ENCODE results near the gene SEPTIN5.

SEPTIN5 gene

DNA sequence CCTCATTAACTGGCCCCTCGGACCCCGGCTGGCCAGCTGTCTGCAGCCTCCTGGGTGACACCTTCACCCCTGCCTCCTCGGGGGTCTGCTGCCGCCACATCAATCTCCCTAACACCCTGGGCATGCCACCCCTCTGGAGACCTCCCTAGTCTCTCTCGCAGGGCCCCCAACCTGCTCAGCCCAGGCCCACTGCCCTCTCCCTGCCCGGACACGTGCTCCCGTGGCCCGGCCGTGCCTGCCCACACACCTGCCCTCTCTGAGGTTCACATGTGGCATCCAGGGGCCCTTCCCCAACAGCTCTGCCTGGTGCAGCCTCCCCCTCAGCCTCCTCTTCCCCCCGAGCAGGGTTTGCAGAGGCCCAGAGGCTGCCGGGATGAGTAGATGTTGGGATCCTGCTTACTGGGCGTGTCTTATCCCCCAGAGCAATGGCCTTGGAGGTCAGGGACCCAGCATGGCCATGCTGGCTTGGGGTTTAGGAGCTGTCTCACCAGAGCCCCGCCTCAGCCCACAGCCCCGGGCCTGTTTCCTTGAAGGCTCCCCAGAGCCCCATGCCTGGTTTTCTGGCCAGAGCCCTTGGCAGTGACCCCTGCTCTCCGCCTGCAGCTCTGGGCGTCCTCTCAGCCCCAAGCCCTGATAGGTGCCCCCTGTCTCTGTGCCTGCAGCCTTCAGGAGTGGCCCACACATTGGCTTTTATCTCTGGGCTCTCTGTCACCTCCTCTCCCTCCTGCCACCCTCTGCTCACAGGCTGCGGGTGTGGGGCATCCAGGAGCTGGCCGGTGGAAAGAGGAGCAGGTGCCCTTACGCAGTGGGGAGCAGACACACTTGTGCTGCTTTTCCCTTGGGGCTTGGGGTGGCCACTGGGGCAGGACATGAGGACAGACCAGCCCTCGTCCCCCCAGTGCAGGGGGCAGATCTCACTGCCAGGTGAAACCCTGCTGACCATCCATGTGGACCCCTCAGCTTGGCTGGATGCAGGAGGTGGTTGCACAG is 25.7 kb upstream of the SEPTIN5 start:
- no peak for TF ChIP-seq SIN3A (IDR thresholded peaks at IDR 0.05; ENCODE audit: borderline replicate concordance, insufficient read depth, low read length)
- TF ChIP-seq FOXP2 (optimal IDR thresholded peaks at IDR 0.05; ENCODE audit: borderline replicate concordance, extremely low read depth, extremely low read length, insufficient read depth): no peak
- TF ChIP-seq, protein P1, sequence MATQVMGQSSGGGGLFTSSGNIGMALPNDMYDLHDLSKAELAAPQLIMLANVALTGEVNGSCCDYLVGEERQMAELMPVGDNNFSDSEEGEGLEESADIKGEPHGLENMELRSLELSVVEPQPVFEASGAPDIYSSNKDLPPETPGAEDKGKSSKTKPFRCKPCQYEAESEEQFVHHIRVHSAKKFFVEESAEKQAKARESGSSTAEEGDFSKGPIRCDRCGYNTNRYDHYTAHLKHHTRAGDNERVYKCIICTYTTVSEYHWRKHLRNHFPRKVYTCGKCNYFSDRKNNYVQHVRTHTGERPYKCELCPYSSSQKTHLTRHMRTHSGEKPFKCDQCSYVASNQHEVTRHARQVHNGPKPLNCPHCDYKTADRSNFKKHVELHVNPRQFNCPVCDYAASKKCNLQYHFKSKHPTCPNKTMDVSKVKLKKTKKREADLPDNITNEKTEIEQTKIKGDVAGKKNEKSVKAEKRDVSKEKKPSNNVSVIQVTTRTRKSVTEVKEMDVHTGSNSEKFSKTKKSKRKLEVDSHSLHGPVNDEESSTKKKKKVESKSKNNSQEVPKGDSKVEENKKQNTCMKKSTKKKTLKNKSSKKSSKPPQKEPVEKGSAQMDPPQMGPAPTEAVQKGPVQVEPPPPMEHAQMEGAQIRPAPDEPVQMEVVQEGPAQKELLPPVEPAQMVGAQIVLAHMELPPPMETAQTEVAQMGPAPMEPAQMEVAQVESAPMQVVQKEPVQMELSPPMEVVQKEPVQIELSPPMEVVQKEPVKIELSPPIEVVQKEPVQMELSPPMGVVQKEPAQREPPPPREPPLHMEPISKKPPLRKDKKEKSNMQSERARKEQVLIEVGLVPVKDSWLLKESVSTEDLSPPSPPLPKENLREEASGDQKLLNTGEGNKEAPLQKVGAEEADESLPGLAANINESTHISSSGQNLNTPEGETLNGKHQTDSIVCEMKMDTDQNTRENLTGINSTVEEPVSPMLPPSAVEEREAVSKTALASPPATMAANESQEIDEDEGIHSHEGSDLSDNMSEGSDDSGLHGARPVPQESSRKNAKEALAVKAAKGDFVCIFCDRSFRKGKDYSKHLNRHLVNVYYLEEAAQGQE (IDR thresholded peaks at IDR 0.05; ENCODE audit: insufficient read depth in 1 of 2, low read depth in 2 of 2, low read length in 2 of 2): no peak

DNA sequence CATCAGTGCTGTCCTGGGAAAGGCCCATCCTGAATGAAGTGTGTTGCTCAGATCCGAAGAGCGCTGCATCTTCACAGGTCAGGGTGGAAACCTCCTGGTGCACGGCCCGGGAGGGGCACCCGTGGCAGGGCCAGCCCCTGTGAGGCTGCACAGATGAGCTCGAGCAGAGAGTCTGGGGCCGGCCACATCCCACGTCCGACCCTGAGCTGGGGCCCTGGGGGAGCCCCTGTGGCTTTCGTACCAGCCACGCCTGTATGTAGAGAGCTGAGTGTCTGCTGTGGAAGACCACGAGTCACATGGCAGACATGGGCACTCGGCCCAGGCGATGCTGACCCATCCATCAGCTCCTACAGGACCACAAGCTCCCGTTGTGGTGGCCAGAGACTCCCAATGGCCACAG is 24.9 kb upstream of the SEPTIN5 start:
- no peak for TF ChIP-seq FOXP2 (optimal IDR thresholded peaks at IDR 0.05; ENCODE audit: borderline replicate concordance, extremely low read depth, extremely low read length, insufficient read depth)
- no peak for TF ChIP-seq TAF1 (IDR thresholded peaks at IDR 0.05; ENCODE audit: borderline replicate concordance, insufficient read depth, low read length)
- no peak for TF ChIP-seq SIN3A (IDR thresholded peaks at IDR 0.05; ENCODE audit: borderline replicate concordance, insufficient read depth, low read length)
- TF ChIP-seq, protein P1 (IDR thresholded peaks at IDR 0.05; ENCODE audit: insufficient read depth in 1 of 2, low read depth in 2 of 2, low read length in 2 of 2): no peak
- no peak for TF ChIP-seq POLR2AphosphoS5 (IDR thresholded peaks at IDR 0.05; ENCODE audit: low read depth, low read length)

DNA sequence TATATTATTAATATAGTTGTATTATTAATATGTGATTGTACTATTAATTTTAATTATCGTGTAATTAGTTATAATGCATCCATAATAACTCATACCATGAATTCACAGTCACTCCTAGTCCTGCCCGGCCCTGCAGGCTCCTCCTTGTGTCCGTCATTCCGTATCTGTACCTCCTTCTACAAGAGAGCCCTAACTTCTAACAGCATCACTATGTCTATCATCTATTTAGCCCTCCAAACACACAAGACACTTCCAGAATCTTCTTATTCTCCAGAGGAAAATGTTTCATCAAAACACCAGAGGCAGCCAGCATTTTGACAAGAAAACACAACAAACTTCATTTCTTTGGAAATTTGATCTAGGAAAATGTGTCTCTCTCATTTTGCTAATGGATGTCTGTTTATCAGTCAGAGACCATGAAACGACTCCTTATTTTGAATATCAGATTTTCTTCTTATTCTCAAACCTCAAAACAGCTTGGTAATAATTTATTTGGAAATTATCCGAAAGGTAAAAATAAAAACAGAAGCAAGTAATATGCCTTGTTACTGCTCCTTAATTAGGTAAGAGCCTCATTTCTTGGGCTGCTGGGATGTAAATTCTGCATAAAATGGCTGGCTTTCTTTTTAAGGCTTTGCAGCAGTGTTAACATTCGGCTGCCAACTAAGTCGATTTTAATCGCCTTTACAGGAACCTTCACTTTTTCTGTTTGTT is 23.1 kb upstream of the SEPTIN5 start:
- no peak for TF ChIP-seq TAF1 (IDR thresholded peaks at IDR 0.05; ENCODE audit: borderline replicate concordance, insufficient read depth, low read length)
- TF ChIP-seq, protein P1 (IDR thresholded peaks at IDR 0.05; ENCODE audit: insufficient read depth in 1 of 2, low read depth in 2 of 2, low read length in 2 of 2): no peak
- TF ChIP-seq FOXP2 (optimal IDR thresholded peaks at IDR 0.05; ENCODE audit: borderline replicate concordance, extremely low read depth, extremely low read length, insufficient read depth): no peak
- TF ChIP-seq SIN3A (IDR thresholded peaks at IDR 0.05; ENCODE audit: borderline replicate concordance, insufficient read depth, low read length): no peak
- no peak for TF ChIP-seq POLR2AphosphoS5 (IDR thresholded peaks at IDR 0.05; ENCODE audit: low read depth, low read length)

DNA sequence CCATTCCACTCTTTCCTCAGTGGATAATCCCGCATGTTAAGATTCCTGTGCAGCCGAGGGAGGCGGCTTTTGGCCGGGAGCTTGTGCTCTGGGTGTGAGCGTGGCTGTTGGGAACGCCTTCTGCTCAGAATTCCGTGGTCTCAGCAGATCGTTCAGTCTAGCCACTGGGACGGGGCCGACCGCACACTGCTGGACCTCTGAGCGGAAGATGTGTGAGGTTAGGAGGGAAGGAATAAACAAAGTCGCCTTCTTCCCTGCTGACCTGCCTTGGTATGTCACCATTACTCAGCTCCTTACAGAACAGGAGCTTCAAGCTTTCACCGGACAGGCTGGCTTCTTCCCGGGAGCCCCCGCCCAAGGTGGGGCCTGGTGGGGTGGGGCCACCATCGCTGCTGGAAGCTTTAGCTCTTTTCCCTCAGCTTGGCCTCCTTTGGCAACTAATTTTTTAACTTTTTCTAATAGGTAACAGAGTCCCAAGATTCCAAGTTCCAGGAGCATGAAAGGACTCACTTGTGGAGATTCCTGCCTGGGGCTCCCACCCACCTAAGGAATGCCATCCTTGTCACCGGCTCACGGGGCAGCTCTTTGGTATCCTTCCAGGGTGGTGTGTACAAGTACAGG is 22.5 kb upstream of the SEPTIN5 start:
- TF ChIP-seq FOXP2 (optimal IDR thresholded peaks at IDR 0.05; ENCODE audit: borderline replicate concordance, extremely low read depth, extremely low read length, insufficient read depth) (no peak), SIN3A (IDR thresholded peaks at IDR 0.05; ENCODE audit: borderline replicate concordance, insufficient read depth, low read length) (no peak), TAF1 (IDR thresholded peaks at IDR 0.05; ENCODE audit: borderline replicate concordance, insufficient read depth, low read length) (no peak), POLR2AphosphoS5 (IDR thresholded peaks at IDR 0.05; ENCODE audit: low read depth, low read length) (no peak)
- TF ChIP-seq, protein P1 (IDR thresholded peaks at IDR 0.05; ENCODE audit: insufficient read depth in 1 of 2, low read depth in 2 of 2, low read length in 2 of 2): no peak
